Inferior parietal cortex (tissue), 1 donor: ENCODE measurements around the gene INPP5D.
A peak's percentile ranks its signal among the peaks of the same experiment; 100 is the strongest.

ENCODE experiments used
- DNase-seq: peaks from one replicate; pipeline ENCODE4 v3.0.0-alpha.2; 2016; ENCODE audit errors: extremely low spot score

The INPP5D gene

DNA sequence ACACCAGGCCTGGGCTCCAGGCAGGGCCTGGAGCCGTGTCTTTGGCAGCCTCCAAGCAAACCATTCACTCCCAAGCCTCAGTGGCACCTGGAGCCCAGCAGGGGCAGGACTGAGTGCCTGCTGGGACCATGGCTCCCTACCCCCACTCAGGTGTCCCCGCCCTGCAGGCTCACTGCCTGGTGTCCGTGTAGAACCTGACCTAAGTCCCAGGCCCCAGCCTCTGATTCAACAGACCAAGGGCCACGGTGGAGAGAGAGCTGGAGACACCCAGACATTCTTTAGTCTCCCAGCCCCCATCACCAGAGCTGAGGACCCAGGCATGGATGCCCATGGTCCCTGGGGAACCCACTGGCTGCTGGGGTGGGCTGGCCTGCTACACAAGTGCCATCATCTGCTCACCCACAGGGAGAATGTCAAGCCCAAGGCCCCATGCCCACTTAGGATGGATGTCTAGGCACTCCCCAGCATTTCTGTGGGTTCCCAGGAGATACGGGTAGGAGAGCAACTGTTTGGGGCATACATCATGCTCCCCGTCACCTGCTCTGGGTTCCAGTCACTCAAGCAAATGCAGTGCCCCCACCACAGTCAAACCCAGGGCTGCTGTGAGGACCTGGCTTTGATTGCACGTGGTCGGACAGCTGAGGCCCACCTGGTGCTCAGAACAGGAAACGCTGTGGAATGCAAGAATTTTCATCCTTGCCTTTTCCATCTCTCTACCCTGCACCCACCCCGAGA lies 148.4 kb downstream of the INPP5D start:
- no peak for DNase-seq

DNA sequence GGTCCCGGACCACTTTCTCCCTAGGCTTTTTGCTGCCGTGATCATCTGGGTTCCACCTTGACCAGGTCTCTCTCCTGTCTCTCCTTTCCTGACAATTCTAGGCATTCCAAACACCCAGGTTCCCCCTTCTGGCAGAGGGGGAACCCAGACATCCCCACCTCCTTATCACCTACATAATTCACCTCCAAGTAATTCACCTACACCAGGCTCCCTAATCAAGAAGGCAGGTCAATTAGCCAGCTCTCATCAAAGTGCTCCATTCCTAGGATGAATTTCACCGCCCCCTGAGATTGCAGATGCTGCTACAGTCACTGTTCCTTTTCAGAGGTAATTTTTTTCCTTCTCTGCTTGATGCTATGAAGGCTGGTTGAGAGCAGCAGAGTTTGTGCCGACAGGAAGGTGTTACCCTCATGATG lies 149.0 kb downstream of the INPP5D start:
- no peak for DNase-seq

DNA sequence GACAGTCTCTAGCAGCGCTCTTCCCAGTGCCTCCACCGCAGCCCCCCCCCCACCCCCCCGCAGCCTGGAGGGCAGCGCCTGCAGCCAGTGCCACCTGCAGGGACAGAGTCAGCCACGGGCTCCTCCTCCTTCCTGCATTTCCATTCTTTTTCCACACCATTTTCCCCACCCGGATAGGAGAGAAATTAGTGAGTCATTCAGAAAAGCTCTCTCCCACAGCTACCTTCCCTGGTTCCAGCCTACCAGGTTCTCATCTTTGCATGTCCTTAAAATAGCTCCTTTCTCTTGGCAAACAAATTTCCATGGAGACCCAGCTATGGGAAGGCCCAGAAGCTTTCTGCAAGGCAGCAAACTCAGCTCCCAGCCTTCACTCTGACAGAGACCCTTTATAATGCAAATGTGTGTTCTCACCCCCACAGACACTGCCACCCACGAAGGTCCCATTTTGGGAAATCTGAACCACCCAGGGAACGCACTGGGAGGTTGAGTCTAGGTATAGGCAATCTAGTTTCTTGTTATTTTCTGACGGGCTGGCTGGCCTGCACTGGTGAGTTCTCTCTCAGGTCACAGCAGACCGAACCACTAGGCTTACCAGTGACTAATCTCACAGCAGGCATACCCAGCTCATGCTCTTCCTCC lies 149.5 kb downstream of the INPP5D start:
- DNase-seq, result peak; percentile 56

DNA sequence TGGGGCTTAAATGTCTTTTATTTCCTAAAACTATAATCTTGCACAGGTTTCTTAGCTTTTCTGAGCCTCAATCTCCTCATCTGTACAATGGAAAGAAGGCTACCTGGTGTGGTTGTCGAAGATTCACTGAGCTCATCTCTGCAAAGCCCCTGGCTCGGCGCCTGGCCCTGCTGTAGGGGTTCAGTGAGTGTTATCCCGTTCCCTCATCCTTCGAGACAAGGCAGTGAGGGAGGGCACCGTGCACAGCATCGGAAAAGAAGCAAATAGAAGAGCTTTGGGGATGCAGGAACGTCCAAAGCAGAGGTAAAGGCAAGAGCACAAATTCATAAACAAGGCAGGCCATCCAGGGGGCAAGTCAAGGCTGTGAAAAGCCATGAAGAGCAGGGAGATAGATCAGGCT lies 150.1 kb downstream of the INPP5D start:
- no peak for DNase-seq

DNA sequence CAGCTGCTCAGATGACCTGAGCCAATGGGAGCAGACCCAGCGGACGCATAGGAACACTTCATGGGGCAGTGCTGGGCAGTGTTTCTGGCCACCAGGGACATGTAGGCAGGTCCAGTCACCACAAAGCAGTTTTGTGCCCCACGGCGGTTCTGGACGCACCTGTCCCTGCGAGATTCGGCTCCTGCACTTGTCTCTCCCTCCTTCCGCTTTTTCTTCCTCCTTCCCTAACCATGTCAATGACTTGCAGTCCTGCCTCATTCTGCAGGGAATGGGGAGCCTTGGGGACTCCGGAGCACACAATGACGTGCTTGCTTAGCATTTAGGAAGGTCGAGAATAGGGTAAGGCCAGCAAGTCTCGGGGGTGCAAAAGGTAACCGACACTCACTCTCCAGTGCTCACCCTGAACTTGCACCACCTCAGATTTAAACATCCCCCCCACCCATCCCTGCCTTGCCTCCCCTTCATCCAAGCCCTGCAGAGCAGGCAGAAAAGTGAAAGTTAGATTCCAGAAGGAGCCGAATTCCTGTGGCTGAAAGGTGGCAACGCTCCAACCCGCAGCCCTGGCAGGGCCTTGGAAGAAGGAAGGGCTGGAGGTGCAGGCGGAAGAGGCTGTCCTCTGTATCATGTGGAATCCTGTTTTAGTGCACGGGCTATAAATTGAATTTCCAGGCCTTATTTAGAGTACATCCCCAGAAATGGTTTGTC lies 150.9 kb downstream of the INPP5D start:
- no peak for DNase-seq

DNA sequence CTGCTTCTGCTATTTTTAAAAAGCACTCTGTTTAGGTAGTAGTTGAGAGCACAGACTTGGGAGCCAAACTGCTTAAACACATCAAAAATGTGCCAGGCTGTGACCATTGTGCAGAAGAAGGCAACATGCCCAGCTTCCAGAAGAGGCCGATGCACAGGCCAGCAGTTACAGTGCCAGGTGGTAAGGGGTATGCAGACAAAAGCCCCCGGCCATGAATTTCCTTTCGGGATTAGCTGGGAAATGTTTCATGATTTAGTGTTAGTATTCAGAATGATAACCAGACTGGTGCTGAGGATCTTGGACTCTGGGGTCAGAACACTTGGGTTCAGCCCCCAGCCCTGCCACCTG lies 151.4 kb downstream of the INPP5D start:
- DNase-seq, result peak; percentile 42

DNA sequence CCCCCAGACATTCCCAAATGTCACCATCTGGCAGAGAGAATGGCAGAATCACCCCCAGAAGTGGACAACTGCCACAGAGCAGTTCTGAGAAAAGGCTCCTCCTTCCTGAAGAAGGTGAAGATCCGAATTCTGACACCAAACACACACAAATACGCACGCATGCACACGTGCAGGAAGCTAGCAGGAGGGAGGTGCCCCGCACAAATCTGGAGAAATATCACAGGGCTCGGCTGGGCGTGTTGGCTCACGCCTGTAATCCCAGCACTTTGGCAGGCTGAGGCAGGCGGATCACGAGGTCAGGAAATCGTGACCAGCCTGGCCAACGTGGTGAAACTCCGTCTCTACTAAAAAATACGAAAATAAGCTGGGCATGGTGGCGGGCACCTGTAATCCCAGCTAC lies 152.9 kb downstream of the INPP5D start:
- DNase-seq, result no peak

DNA sequence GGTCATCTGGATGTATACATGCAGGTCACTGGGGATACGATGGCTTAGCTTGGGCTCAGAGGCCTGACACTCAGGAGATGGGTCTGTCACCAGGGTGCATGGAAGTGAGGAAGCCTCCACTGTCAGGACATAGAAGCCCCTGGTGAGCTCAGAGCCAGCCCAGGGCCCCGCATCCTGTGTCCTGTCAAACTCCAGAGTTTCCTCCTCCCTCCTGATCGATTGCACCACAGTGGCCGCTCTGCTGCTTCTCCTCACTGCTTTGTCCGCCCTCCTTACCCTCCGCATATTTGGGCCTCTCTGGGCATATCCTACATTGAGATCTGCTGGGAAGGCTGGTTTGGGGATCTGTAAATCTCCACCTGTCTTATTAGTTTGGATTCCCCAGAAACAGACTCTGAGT lies 153.8 kb downstream of the INPP5D start:
- no peak for DNase-seq

DNA sequence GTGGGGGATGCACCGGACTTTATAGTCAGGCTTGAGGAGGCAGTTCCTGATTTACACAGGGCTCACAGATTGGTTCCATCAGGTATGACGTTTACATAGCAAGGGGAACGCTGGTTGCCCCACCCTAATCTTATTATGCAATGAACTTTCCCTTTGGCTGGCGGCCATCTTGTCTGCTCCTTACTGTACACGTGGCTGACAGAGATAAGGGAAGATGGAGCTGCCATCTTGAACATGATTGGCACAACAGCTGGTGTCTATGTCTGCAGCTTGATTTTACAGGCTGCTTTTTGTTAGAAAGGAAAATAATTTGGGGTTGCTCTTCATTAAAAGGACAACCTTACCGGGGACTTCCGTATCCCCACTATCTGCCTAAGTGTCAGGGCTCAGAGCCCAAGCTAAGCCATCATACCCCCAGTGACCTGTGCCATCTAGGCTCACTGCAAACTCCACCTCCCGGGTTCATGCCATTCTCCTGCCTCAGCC lies 157.8 kb downstream of the INPP5D start:
- DNase-seq, result no peak

DNA sequence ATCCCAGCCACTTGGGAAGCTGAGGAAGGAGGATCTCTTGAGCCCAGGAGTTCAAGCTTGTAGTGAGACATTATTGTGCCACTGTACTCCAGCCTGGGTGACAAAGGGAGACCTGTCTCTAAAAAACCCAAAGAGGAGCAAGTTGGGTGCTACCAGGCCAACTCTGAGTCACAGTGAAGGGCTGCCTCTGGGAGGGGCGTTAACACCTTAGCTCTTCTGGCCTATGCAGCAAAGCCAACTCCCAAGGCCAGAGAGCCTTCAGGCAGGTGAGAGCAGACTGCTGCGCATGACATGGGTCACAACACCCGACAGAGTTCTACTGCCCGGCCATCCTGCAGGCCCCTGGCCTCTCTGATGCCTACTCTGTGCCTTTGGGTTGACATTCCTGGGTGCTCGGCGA lies 158.7 kb downstream of the INPP5D start:
- DNase-seq, result no peak

DNA sequence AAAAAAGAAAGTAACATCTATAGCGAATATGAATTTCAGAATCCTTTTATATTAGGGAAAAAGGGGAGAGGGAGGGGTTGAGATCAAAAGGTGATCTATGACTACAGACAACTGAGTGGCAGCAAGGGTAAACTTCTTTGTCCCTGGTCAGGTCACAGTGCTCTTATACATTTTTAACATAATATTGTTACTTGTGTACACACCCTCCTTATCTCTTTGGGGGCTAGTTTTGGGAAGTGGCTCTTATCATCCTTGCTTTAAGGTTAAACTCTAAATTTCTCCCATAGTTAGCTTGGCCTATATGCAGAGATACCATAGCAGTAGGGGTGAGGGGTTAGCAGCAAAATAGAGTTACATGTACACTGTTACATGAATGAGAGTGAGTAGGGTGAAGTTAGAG lies 159.7 kb downstream of the INPP5D start:
- no peak for DNase-seq

DNA sequence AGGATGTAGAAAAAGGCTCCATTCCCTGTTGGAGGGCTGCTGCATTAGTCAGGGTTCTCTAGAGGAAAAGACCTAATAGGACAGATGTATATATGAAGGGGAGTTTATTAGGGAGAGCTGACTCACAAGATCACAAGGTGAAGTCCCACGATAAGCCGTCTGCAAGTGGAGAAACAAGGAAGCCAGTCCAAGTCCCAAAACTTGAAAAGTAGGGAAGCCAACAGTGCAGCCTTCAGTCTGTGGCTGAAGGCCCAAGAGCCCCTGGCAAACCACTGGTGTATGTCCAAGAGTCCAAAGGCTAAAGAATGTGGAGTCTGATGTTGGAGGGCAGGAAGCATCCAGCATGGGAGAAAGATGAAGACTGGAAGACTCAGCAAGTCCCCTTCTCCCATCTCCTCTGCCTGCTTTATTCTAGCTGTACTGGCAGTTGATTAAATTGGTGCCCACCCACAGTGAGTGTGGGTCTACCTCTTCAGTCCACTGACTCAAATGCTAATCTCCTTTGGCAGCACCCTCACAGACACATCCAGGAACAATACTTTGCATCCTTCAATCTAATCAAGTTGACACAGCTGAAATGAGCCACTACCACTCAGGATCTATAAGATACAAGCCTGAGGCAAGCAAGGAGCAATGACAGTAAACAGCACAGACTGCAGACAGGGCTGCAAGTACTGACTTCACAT lies 161.4 kb downstream of the INPP5D start:
- no peak for DNase-seq

DNA sequence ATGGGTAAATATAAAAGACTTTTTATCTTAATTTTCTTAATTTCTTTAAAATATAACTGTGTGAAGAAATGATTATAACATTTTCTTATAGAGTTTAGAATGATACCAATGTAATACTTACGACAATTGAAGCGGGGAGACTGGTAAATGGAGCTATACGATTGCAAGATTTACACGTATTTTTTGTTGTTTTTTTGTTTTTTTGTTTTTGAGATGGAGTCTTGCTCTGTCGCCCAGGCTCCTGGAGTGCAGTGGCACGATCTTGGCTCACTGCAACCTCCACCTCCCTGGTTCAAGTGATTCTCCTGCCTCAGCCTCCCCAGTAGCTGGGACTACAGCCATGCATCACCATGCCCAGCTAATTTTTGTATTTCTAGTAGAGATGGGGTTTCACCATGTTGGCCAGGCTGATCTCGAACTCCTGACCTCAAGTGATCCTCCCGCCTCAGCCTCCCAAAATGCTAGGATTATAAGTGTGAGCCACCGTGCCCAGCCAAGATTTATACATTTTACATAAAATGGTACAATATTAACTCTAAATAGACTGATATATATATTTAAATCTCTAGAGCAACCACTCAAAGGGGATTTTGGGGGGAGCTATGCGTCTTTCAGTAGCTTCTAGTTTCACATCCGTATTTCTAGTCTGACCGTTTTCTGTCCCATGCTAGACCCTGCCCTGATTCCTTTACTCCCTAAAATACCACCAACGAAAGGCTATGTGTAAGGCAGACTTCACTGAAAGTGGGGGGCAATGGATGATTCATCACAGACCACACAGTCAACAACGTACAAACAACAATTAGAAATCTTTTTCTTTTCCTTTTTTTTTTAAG lies 163.1 kb downstream of the INPP5D start:
- DNase-seq, result no peak

DNA sequence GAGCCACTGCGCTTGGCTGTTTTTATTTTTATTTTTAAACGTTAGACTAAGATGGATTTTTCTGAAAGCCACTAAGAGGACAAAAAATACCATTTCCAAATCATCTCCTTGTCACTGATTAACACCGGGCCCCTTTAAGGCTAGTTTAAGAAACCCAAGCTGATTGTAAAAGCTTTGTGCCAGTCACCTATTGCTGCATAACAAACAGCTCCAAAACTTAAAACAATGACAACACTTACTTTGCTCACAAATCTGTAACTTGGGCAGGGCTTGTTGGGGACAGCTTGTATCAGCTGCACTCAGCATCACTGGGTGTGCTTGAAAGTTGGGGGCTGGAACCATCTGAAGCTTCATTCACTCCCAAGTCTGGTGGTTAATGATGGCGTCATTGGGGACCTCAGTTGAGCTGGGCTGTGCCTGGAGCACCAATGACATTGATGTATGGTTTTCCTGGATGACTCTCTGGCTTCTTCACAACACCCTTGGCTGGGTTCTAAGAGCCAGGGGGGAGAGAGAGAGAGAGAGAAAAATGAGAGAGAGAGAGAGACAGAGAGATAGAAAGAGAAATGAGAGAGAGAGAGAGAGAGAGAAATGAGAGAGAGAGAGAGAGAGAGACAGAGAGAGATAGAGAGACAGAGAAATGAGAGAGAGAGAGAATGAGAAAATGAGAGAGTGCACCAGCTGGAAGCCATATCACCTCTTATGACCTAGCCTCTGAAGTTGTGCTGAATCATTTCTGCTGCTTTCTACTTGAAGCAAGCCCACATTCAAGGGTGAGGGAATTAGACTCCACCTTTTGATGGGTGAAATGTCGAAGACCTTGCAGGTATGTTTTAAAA lies 165.3 kb downstream of the INPP5D start:
- DNase-seq, result no peak

DNA sequence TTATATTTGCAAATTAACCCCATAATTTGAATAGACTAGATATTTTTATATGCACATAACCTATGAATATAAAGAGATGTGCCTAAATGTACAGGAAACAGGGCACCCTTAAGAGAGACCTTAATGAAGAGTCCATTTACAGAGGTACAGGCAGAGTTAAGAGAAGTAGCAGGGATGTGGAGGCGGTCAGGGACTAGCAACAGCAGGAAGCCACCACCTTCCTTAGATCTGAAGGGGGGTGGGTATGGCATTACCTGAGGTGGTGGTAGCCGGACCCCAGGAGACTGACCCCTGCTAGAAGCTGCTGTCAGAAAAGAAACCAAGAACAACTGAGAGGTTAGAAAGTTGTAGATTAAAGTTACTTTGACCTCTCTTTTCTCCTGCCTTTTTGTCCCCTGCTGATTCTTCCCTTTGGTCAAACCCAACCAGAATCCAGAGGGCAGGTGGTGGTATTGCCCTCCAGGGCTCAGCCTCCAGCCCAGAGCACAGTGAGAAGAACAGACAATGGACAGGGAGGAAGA lies 166.4 kb downstream of the INPP5D start:
- no peak for DNase-seq

DNA sequence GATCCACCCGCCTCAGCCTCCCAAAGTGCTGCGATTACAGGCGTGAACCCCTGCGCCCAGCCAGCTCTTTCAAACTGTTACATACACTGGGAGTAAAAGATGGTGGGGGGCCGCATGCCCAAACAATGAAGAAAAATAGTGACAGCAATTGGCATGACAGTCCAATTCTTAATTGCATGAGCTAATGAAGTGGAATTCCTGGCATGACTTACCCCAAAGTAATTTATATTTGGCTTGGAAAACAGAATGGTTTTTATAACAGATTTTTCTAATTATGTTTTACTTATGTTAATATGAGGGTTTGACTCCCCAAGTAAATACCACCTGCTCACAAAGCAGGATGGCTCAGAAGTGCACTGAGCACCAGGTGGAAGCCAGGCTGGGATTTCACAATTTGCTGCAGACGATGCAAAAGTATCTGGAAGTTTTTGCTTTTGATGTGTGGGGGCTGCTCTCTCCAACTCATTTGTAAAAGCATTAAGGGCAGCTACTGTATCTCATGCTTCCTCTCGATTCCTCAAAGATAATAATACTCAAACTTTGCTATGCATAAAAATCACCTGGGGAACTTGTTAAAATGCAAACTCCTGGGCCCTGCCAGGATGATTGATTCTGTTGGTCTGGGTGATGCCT lies 167.3 kb downstream of the INPP5D start:
- no peak for DNase-seq

DNA sequence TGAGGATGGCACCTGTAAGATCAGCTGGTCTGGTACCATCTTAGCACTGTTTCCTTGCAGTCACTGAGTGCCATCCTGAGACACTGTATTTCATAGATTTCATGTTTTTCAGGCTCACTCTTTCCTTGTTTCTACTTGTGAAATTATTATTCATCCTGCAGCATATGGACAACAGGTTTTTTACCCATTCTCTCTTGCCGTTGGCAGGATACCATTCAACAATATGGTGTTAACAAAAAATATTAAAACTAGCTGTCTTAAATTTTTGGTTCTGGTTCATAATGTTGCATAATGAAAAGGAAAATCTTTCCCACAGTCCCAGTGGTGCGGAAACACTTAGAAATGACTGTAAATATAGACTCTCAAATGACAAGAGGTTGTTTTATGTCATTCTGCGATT lies 168.2 kb downstream of the INPP5D start:
- DNase-seq, result peak; percentile 56

DNA sequence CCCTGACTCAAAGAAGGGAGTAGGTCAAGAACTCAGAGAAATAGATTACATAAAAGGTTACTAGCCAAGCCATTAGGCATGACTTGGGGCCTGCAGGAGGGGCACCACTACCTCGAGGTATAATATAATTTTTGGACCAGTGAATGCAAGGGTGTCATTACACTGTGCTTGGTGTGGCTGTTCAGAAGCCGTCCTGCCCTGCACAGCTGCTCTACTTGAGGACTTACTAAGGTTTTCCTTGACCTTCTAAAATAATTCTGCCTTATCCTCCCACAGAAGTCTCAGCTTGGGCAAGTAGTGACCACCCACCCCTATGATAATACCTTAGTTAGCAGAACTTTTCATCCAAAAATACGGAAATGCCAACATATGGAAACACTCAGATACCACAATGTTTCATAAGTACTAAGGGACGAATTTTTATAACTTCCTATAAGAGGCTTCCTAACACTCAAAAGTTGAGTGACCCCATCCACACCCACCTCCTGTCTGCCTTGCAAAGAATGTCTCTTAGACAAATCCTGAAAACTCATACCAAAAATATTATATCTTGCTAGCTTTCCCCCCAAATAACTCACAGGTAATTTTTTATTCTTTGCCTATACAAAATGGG lies 173.6 kb downstream of the INPP5D start:
- no peak for DNase-seq

DNA sequence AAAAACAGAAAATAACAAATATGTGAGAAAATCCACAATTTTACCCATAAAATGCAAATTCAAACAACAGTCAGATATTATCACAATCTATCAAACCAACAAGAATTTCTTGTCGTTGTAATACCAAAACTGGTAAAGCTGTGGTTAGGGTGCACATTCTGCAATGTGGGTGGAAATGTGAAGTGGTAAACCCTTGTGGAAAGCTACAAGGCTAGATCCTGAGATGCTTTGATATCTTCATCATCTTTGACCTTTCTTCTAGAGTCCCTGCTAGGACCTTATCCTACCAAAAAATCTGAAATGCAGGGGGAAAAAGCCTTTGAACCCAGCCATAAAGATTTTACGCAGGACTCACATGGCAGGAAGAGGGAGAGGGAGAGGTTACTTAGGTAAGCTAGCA lies 174.1 kb downstream of the INPP5D start:
- no peak for DNase-seq
